ENCODE results near the gene ATP5PD.
"Not testable (repeated sequence)": the region's sequence is repeated elsewhere in the genome, so short reads cannot be mapped to it uniquely, and the experiment has no call there.

Gene ATP5PD

GRCh38 chr17:75020331-75021110 lies 26.2 kb downstream of the ATP5PD start:
- no peak for DNase-seq (ENCODE audit: low spot score)

GRCh38 chr17:75019710-75020109 lies 27.1 kb downstream of the ATP5PD start:
- DNase-seq (ENCODE audit: low spot score) = no peak

- DNase-seq (ENCODE audit: low spot score) = no peak
Observed at GRCh38 chr17:75019146-75019545, 27.6 kb downstream of the ATP5PD start.

- DNase-seq (ENCODE audit: low spot score) = no peak
Observed at GRCh38 chr17:75013092-75013559, 33.6 kb downstream of the ATP5PD start.

GRCh38 chr17:75012346-75013091 lies 34.2 kb downstream of the ATP5PD start, which contains the start of gene MRPL58:
Gene MRPL58 (plus strand): TSS chr17:75012670. CDS start chr17:75012687, 17 bp downstream.
- peak; percentile 94 for DNase-seq (ENCODE audit: low spot score)

- DNase-seq (ENCODE audit: low spot score) = no peak
Observed at GRCh38 chr17:75012096-75012345, 34.7 kb downstream of the ATP5PD start.

GRCh38 chr17:75011401-75012095 lies 35.2 kb downstream of the ATP5PD start:
- peak; percentile 39 for DNase-seq (ENCODE audit: low spot score)

GRCh38 chr17:75010683-75011400 lies 35.9 kb downstream of the ATP5PD start:
- peak; percentile 32 for DNase-seq (ENCODE audit: low spot score)

GRCh38 chr17:75009139-75009724 lies 37.5 kb downstream of the ATP5PD start:
- DNase-seq (ENCODE audit: low spot score) = no peak

- DNase-seq (ENCODE audit: low spot score) = no peak
Observed at GRCh38 chr17:75008373-75008772, 38.4 kb downstream of the ATP5PD start.

- no peak for DNase-seq (ENCODE audit: low spot score)
Observed at GRCh38 chr17:75006653-75007052, 40.1 kb downstream of the ATP5PD start.

GRCh38 chr17:75006084-75006483 lies 40.7 kb downstream of the ATP5PD start:
- not testable (repeated sequence) for DNase-seq (ENCODE audit: low spot score)

GRCh38 chr17:75005291-75005690 lies 41.5 kb downstream of the ATP5PD start:
- DNase-seq (ENCODE audit: low spot score) = no peak

GRCh38 chr17:75004371-75004770 lies 42.4 kb downstream of the ATP5PD start:
- DNase-seq (ENCODE audit: low spot score) = no peak

GRCh38 chr17:75003957-75004355 lies 42.8 kb downstream of the ATP5PD start:
- no peak for DNase-seq (ENCODE audit: low spot score)

- peak; percentile 39 for DNase-seq (ENCODE audit: low spot score)
Observed at GRCh38 chr17:75003070-75003956, 43.5 kb downstream of the ATP5PD start.

GRCh38 chr17:75001915-75002843 lies 44.6 kb downstream of the ATP5PD start:
- no peak for DNase-seq (ENCODE audit: low spot score)

GRCh38 chr17:74999523-74999922 lies 47.2 kb downstream of the ATP5PD start:
- no peak for DNase-seq (ENCODE audit: low spot score)

- DNase-seq (ENCODE audit: low spot score) = no peak
Observed at GRCh38 chr17:74998783-74999182, 48.0 kb downstream of the ATP5PD start.

- DNase-seq (ENCODE audit: low spot score) = no peak
Observed at GRCh38 chr17:74995847-74996246, 50.9 kb downstream of the ATP5PD start.

All from iPS-NIHi11 (cell line).